Adipose tissue (tissue), 3 donors: ENCODE data around the gene CCDC158. TPM values are rescaled to one million over a fixed set of nuclear protein-coding genes. Genes with fewer than 3 reads are reported as not detected.

Experiments used
- H3K27ac ChIP-seq: one replicate; pipeline ENCODE4 v1.5.1; 2013; ENCODE audit warnings: low read depth, low read length
- WGBS, 3 donors: extraction: QIAGEN DNeasy Blood & Tissue Kit; methylation state at CpG; one replicate each; pipeline ENCODE4 v1.1.7; 2013; 5-methylcytosine and 5-hydroxymethylcytosine counted together
- polyA plus RNA-seq, 3 donors: library from polyadenylated mRNA; stranded (reverse); fragments of 200-250 nt; gene quantifications; one replicate each; pipeline ENCODE4 v1.2.3, GENCODE V29; 2013
- donor health status: healthy with polysubstance abuse.
- donor health status: Bipolar disorder and iron deficiency.
- donor health status: healthy.

The CCDC158 gene
- polyA plus RNA-seq, 3 donors, result 0.11 to 0.25 (median 0.25) TPM

DNA sequence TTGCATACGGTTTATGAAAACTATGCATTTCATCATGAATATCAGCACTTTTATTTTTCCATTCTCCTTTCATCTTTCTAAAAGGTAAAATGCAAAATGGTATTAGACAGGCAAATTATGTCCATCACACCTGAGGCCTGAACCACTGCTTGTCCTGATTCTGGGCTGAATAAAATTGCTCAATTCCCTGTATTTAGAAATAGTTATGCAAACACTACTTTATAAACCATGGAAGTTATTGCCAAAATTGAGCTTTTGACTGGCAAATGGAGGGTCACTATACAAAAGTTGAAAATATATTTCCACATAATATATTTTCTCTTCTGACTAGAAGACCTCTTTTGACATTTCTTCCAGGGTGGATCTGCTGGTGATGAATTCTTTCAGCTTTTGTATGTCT is 148.4 kb downstream of the CCDC158 start:
- 32 to 92% (median 65%) methylated on average over 1 of the region's 1 CpG for WGBS, 3 donors
- H3K27ac ChIP-seq, result no peak overlapping the region

DNA sequence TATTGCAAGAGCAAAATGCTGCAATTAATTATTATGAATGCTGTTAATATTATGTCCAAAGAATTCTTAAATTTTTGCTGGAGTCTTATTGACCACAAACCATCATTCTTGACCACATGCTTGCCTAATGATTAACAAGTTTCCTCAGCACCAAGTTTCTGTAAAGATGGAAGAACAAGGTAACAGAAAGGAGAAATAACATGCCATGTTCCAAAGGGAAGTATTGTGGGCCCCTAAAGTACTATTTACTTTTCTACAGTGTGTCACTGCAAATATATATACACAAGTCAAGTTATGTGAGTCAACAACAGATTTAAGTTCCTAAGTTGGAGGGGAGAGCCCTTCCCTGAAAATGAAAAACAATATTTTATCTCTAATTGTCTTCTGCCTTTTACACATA is 148.9 kb downstream of the CCDC158 start:
- H3K27ac ChIP-seq, result no peak overlapping the region

DNA sequence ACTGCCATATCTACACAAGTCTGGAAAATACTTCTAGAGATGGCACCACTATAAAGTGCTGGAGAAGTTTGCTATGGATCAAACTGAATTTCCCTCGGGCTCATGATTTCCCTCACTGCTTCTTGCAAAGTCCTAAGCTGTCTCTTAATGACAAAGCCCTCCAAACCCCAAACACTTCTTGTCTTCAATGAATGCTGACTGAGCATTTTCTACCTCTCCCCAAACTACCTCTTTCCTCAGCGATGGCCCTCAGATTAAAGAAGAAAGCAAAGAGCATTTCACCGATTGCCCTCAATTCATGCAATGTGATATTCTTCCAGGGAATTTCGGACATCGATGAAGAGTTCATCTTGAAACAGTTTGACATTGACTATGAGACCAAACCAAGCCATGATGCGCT is 149.7 kb downstream of the CCDC158 start:
- 93 to 100% (median 95%) methylated on average over 6 of the region's 6 CpGs for WGBS, 3 donors
- H3K27ac ChIP-seq, result no peak overlapping the region

DNA sequence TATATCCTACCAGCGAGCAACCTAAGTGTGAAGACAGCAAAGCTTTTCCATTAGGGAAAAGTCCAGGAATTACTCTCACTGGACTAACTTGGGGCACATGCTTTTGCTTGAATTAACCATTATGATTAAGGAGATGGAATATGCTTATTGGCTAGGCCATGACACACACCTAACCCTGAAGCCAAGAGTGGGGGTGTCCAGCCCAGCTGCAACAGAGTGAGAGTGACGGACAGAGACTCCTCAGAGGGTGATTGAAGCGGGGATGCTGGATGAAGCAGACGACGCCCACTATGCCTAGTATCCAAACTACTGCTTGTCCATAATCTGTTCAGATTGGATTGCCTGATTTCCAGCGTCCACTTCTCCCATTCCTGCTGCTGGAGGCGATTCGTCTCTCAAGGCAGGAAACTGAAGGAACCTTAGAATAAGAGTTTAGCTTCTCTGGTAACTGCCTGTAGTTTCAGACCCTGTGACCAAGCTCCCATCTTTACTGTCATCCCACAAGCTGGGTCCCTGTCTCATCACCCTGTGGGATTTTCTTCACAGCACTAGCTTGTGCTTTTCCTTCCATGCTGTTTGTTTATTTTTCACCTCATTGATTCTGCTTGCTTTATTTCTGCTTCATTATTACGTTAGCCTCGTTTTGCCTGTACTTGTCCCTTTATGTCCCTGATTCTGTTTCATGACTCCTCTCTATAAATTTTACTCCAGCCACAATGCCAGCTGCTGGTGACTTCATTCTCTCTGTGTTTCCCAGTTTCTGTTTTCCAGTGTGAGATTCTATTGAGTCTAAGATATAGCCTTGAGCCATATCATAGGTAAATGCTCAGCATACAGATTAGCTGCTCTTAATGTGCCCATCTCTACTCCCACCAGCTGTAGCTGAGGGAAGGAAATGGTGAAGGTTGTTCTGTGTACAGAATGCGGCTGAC is 150.4 kb downstream of the CCDC158 start:
- H3K27ac ChIP-seq, result no peak overlapping the region
- WGBS, 3 donors, result 85 to 87% (median 85%) methylated on average over 11 of the region's 11 CpGs

DNA sequence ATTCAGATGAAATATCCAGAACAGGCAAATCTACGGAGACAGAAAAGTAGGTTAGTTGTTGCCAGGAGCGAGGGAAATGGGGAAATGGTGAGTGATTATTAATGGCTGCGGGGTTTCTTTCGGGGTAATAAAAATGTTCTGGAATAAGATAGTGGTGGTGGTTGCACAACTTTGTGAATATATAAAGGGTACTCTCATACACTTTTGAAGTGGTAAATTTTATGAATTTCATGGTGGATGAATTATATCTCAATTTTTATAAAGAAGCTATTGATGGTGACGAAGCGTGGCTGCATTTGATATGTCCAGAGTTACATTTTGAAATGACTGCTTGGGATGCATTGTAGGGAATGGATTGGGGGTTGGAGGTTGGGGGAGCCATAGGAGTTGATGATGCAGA is 153.1 kb downstream of the CCDC158 start:
- no peak overlapping the region for H3K27ac ChIP-seq
- 90 to 95% (median 94%) methylated on average over 6 of the region's 6 CpGs for WGBS, 3 donors

DNA sequence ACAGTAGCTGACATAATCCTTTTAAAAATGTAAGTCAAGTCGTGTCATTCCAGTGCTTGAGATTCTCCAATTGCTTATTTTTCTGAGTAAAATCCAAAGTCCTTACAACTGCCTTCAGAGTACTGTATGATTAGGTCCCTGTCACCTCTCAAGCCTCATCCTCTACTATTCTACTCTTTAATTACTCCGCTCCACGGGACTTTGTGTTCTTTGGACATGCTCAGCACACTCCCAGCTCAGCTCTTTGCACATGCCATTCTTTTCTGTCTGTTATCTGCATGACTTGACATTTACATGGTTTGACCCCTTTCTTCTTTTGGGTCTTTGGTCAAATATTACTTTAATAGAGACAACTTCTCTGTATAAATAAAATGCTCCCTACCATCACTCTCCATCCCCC is 154.3 kb downstream of the CCDC158 start:
- no peak overlapping the region for H3K27ac ChIP-seq
- 73 to 79% (median 75%) methylated on average over 3 of the region's 3 CpGs for WGBS, 3 donors

DNA sequence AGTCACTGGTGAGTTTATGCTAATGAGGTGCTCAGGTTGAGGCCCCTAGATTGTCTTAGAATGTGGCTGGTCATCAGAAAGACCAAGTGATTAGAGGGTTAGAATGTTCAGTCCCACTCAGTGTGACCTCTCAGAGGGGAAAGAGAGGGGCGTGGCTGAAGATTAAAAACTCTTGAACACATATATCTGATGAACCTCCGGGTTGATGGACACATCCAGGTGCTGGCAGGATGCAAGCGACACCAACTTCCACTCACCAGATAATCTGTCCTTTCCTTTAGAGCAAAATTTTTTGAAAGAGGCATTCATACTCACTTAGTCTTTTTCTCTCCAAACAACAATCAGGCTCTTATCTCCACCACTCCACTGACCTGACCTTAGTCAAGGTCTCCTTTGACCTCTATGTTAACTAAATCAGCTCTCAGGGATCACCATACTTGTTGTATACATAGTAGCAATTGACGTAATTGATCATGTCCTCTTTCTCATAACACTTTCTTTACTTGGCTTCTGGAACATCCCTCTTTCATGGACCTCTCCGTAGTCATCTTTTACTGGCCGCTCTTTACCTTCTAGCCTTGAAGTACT is 155.2 kb downstream of the CCDC158 start:
- no peak overlapping the region for H3K27ac ChIP-seq
- 82 to 92% (median 83%) methylated on average over 6 of the region's 6 CpGs for WGBS, 3 donors

Other genes starting within 250 kb of the CCDC158 start
- gene SCARB2, start 207.3 kb downstream of the CCDC158 start, polyA plus RNA-seq, result 10 to 100 TPM; 38.5 to 64.8 (median 63.9) TPM
- gene FAM47E, start 169.4 kb downstream of the CCDC158 start, polyA plus RNA-seq, result 1 to 10 TPM; 3.3 to 9.0 (median 8.4) TPM
- 10 to 100 TPM; 11.6 to 64.7 (median 17.5) TPM for gene STBD1, start 114.4 kb downstream of the CCDC158 start, polyA plus RNA-seq
- 1 to 10 TPM in 2 of 3 donors, under 1 TPM in 1; 0.11 to 3.4 (median 2.1) TPM for gene SHROOM3, start 14.1 kb upstream of the CCDC158 start, polyA plus RNA-seq